Activated CD8-positive, alpha-beta T cell treated with anti-CD3 and anti-CD28 coated beads, Interleukin-2, amount 10 ng/mL, durations not matched to agents 7 days and 5 days (primary cell): ENCODE data around the gene UBE2E3. TPM values are rescaled to one million over a fixed set of nuclear protein-coding genes. Genes with fewer than 3 reads are reported as not detected.

Source experiments
- ATAC-seq: fragments of 150-1000 bp; cut with Tn5 transposase; one replicate; pipeline ENCODE4 v1.10.0; 2021; ENCODE audit warnings: moderate library complexity
- CTCF ChIA-PET: fragments of 350-600 bp; sonication (Branson Sonifier 250); formaldehyde crosslinking; loops from one replicate; lab custom pipeline; 2021; ENCODE audit warnings: antibody characterized with exemption; lab: Charles Lee
- POLR2A ChIA-PET: fragments of 350-600 bp; sonication (Branson Sonifier 250); formaldehyde crosslinking; loops from one replicate; lab custom pipeline; 2021; ENCODE audit warnings: antibody characterized with exemption; lab: Charles Lee
- DNase-seq: peaks from one replicate; pipeline ENCODE4 v3.0.0-alpha.2; 2020
- H3K27ac Mint-ChIP-seq: one replicate; pipeline ENCODE4 v1.8.0; 2021; ENCODE audit warnings: mild to moderate bottlenecking, mixed read lengths
- H3K27me3 Mint-ChIP-seq: one replicate; pipeline ENCODE4 v1.8.0; 2021; ENCODE audit warnings: low read depth, mixed read lengths
- H3K36me3 Mint-ChIP-seq: one replicate; pipeline ENCODE4 v1.8.0; 2021; ENCODE audit warnings: low read depth, mixed read lengths
- H3K4me1 Mint-ChIP-seq: one replicate; pipeline ENCODE4 v1.8.0; 2021; ENCODE audit warnings: low read depth, mixed read lengths
- H3K4me3 Mint-ChIP-seq: one replicate; pipeline ENCODE4 v1.8.0; 2021; ENCODE audit warnings: mild to moderate bottlenecking, mixed read lengths
- H3K9me3 Mint-ChIP-seq: one replicate; pipeline ENCODE4 v1.8.0; 2022; ENCODE audit warnings: mixed read lengths; ENCODE audit not compliant: insufficient read depth
- total RNA-seq, 2 experiments: library from RNA; stranded (reverse); gene quantifications; one replicate each; pipeline ENCODE4 v1.2.3, GENCODE V29; 2021

The UBE2E3 gene
- total RNA-seq, 2 experiments from 2014 or later, result 28.4 to 36.7 TPM

DNA sequence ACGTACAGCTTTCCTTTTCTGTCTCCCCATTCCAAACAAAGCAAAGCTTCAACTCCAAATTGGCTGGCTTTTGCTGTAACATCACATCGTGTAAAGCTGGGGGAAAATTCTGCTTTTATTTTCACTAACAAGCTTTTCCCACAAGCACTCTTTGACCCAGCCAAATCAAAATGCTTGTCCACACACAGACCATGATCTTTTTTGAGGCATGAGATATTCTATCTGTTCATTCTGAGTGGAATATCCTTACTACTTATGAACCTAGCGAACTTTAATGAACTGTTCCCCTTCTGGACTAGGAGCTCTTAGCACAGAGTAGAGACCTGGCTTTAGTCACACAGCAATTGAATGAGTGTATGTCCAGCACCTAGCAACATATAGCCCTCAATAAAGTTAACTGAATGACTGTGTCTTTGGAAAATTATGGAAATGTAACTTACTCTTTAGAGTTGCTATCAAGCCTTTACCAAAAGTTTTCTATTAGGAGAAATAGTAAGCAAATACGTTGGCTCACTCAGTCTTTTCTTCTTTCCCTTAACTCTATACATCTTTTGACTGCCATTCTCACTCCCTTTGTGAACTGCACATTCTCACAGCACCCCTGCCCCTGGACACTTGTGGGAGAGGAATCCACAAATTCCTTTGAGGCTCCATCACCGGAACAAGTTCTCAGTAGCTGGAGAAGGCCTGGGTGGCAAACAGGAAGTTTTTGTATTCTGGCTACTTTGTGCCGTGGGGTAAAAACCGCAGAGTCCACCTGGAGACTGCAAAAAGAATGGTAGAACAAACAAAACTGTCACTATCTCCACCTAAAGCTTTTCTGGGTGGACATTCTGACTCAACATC, 1.3 kb upstream of the UBE2E3 start:
- ATAC-seq (no peak), DNase-seq (no peak)
- Mint-ChIP-seq H3K36me3 (peaks cover 16% of the 10 kb centered on the region), H3K4me3 (peak overlapping the region; percentile 59), H3K27me3 (peaks cover 40% of the 10 kb centered on the region), H3K4me1 (peaks cover 35% of the 10 kb centered on the region), H3K27ac (peak overlapping the region; percentile 21), H3K9me3 (no peaks in the 10 kb centered on the region)
- CTCF ChIA-PET, result interaction anchor here (0.9 to 3.5 kb wide), 16 partner anchors 9 to 856 kb away, joined by 3 to 32 read pairs (median 6); no protein-coding TSS in a partner anchor
- POLR2A ChIA-PET, result interaction anchor here (1.3 to 1.5 kb wide), 2 partner anchors 12 to 69 kb away, joined by 3 read pairs; no protein-coding TSS in a partner anchor

DNA sequence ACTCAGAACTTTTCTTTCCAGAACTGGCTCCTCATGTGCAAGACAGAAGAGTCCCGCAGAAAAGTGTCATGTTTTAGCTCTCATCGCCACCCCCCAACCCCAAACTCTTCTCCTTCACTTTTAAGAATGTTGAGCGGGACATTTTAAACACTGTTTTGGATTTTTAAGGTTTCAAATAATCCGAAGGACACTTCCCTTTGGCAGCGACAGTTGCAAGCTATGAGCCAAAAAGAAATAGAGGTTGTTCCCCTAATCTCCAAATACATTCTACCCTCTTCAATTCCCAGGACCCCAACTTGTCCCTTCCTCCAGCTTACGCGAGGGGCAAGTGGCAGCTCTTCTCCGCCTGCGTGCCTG, 678 bp upstream of the UBE2E3 start:
- H3K27me3 Mint-ChIP-seq, result peaks cover 37% of the 10 kb centered on the region
- H3K4me1 Mint-ChIP-seq, result peaks cover 40% of the 10 kb centered on the region
- no peak for ATAC-seq
- no peak for DNase-seq
- ChIA-PET POLR2A (interaction anchor here (1.3 to 1.5 kb wide), 2 partner anchors 13 to 68 kb away, joined by 3 read pairs; no protein-coding TSS in a partner anchor), CTCF (interaction anchor here (0.8 to 3.5 kb wide), 20 partner anchors 9 to 856 kb away, joined by 3 to 32 read pairs (median 4); no protein-coding TSS in a partner anchor)
- H3K9me3 Mint-ChIP-seq, result no peaks in the 10 kb centered on the region
- H3K36me3 Mint-ChIP-seq, result peaks cover 19% of the 10 kb centered on the region
- peak overlapping the region; percentile 21 for H3K27ac Mint-ChIP-seq
- peak overlapping the region; percentile 59 for H3K4me3 Mint-ChIP-seq

DNA sequence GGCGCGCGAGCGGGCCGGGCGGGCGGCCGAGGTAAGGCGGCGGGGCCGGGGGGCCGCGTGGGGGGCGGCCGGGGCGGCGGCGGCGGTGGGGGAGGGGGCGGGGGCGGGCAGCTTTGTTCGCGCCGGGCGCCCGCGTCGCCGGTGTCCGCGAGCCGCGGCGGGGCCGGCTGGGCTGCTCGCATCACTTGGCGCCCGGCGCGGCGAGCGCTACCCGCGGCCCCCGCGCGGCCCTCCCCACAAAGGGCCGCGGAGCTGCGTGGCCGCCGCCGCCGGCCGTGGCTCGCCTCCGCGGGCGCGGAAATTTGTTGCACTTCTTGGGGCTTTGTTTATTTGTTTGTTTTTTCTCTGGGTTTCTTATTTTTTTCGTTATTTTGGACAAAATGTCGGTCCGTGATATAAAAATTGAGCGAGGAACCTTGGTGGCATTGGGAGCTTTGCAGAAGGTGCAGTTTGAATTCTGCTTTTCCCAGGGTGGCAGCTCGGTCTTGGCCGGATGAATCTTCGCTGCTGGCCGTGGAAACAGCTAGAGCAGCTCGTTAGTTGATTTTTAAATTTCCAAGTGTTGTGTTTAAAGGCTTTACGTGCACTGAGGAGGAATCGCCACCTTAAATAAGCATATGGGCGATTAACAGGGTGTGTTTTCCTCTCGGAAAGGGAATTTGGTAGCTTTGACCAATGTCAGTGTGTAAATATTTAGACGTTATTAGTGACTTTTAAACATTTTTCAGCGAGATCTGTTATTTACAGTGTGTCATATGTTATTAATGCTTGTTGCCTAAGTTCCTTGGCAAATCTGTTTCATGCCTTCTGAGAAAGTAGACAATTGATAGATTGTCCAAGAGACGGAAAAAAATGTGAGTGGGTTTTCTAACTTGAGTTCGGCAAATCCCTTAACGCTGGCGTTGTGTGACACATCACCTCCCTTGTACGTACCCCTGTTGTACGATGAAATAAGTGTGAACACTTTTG, 822 bp downstream of the UBE2E3 start:
- ChIA-PET CTCF (interaction anchor here (0.7 to 3.5 kb wide), 24 partner anchors 7 to 993 kb away, joined by 3 to 32 read pairs (median 4); partner anchors contain the start of gene ITGA4), POLR2A (interaction anchor here (0.7 to 1.4 kb wide), 4 partner anchors 43 to 1734 kb away, joined by 3 to 4 read pairs (median 4); partner anchors contain the start of gene ITPRID2)
- H3K4me3 Mint-ChIP-seq, result peak overlapping the region; percentile 98
- peak; percentile 46 for ATAC-seq
- peaks cover 24% of the 10 kb centered on the region for H3K36me3 Mint-ChIP-seq
- no peaks in the 10 kb centered on the region for H3K9me3 Mint-ChIP-seq
- H3K27ac Mint-ChIP-seq, result peak overlapping the region; percentile 93
- peak; percentile 34 for DNase-seq
- peaks cover 29% of the 10 kb centered on the region for H3K27me3 Mint-ChIP-seq
- H3K4me1 Mint-ChIP-seq, result peaks cover 43% of the 10 kb centered on the region

DNA sequence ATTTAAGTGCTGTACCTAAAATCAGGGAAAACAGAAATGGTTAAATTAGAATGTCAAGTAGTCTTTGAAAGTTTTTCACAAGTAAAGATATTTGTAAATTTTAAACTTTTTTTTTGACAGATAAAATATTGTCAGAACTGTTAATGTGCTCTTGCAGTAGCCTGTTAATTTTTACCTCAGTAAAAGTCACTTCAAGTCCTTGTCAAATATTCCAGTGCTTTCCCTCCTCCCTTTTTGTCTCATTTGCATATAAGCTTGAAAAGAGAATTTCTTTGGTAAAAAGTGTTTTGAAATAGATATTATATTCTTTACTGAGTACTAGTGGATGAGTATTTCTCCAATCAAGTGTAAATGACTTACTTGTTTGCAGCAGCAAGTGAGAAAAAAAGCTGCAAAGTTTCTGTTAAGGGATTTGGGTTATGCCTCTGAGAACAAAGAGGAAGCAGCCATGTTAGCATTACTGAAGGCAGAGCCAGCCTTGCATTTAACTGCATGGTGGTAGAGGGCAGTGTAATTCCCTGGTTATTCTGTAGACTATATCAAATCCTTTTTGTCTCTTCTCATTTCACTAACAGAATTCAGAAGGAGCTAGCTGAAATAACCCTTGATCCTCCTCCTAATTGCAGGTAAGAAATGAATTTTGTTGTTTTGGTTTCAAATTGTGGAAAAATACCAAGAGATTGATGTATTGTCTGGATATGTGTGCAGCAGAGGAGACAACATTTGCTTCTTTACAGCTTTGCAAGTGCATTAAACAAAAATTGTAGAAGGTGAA, 3.2 kb downstream of the UBE2E3 start:
- Mint-ChIP-seq H3K27ac (no peak overlapping the region), H3K4me3 (no peak overlapping the region), H3K9me3 (no peaks in the 10 kb centered on the region), H3K27me3 (peaks cover 12% of the 10 kb centered on the region), H3K4me1 (peaks cover 43% of the 10 kb centered on the region), H3K36me3 (peaks cover 24% of the 10 kb centered on the region)
- ATAC-seq, result no peak
- DNase-seq, result peak; percentile 45
- ChIA-PET CTCF (interaction anchor here (0.9 to 2.5 kb wide), 7 partner anchors 9 to 731 kb away, joined by 3 to 10 read pairs (median 5); no protein-coding TSS in a partner anchor), POLR2A (no interaction called here)

DNA sequence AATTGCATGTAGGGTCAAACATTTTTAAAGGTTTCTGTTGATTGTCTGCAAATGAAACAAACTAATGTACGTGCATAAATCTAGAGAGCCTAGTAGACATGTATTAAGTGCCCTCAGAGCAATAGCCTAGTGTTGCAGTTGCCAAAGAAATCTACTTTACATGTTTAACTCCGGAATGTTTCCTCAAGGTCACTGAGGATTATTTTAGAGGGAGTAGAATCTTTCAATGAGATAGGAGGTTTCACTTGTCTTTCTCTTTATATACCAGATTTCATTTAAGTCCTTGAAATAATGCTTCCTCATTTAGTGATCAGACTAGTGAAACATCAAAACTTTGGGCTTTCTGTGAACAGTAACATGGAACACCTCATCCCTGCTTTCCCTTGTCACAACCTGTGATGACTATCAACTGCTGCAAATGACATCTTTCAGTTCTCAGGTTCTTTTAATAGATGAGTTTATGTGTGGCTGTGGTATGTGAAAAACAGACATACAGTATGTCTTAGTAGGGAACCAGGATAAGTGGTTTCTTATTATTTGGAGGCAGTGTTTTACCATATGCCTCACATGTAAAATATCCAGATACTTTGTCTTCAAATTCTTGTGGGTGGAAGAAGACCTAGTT, 5.5 kb downstream of the UBE2E3 start:
- DNase-seq, result no peak
- no peak overlapping the region for H3K4me3 Mint-ChIP-seq
- no peak for ATAC-seq
- H3K27me3 Mint-ChIP-seq, result no peaks in the 10 kb centered on the region
- POLR2A ChIA-PET, result no interaction called here
- peaks cover 24% of the 10 kb centered on the region for H3K36me3 Mint-ChIP-seq
- no peaks in the 10 kb centered on the region for H3K9me3 Mint-ChIP-seq
- H3K4me1 Mint-ChIP-seq, result peaks cover 35% of the 10 kb centered on the region
- CTCF ChIA-PET, result no interaction called here
- no peak overlapping the region for H3K27ac Mint-ChIP-seq

DNA sequence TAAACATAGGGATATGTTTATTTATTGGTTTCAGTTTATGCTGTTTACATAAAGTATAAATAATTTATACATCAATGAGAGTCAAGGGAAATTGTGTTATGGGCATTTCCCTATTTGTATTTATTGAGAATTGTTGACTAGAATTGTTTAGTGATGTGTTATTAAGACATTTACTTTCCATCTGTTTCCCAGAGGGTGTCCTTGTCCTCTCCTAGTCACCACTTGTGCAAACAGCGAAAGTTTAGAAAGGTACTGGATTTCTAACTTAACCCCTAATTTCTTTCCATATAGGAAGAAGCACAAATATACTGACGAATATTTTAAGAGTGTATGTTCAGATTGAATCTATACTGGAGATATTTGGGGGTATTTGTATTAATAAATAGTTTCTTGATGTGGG, 6.7 kb downstream of the UBE2E3 start:
- H3K36me3 Mint-ChIP-seq, result peaks cover 24% of the 10 kb centered on the region
- peaks cover 27% of the 10 kb centered on the region for H3K4me1 Mint-ChIP-seq
- no peak overlapping the region for H3K27ac Mint-ChIP-seq
- CTCF ChIA-PET, result no interaction called here
- no peak for DNase-seq
- no peaks in the 10 kb centered on the region for H3K27me3 Mint-ChIP-seq
- no peaks in the 10 kb centered on the region for H3K9me3 Mint-ChIP-seq
- no peak overlapping the region for H3K4me3 Mint-ChIP-seq
- POLR2A ChIA-PET, result no interaction called here
- no peak for ATAC-seq

DNA sequence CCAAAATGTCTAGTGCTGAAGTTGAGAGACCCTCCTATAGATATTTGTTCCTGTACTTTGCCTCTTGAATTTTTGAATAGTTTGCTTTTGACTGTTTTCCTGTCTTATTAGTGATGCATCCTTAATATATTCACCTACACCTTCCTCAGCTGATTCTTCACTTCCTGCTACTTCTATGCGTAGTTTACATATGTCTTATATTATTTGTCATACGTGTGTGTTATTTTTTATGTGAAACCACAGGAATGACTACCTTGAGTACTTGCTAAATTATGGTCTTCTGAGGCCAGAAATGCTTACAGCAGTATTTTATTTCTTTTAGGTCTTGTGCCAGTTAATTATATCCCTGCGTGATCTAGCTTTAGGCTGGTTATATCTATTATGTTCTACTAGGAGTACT, 9.9 kb downstream of the UBE2E3 start:
- DNase-seq, result no peak
- no peak overlapping the region for H3K27ac Mint-ChIP-seq
- POLR2A ChIA-PET, result no interaction called here
- no peak for ATAC-seq
- H3K4me1 Mint-ChIP-seq, result peaks cover 5% of the 10 kb centered on the region
- H3K4me3 Mint-ChIP-seq, result no peak overlapping the region
- CTCF ChIA-PET, result interaction anchor here (4.9 kb wide), 1 partner anchor 10 kb away, joined by 32 read pairs; the partner anchor contains the start of gene UBE2E3
- no peaks in the 10 kb centered on the region for H3K27me3 Mint-ChIP-seq
- H3K9me3 Mint-ChIP-seq, result no peaks in the 10 kb centered on the region
- peaks cover 8% of the 10 kb centered on the region for H3K36me3 Mint-ChIP-seq

DNA sequence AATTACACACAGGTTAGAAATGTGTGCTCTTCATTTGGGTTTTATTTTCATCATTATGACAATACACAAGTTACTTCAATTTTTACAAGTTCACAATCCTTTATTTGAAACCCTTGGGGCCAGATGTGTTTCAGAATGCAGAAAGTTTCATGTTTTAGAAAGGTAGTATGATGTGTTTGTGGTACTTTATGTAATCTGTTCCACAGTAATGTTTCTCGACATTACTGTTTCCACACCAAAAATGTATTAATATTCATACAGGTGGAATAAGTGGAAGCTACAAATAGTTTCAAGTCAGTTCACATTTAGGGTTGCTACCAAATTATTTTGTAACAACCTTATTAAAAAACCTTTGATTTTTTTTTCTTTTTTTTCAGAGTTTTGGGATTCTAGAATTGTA, 10.4 kb downstream of the UBE2E3 start:
- Mint-ChIP-seq H3K4me1 (peaks cover 4% of the 10 kb centered on the region), H3K36me3 (peaks cover 6% of the 10 kb centered on the region), H3K4me3 (no peak overlapping the region), H3K27ac (no peak overlapping the region), H3K9me3 (no peaks in the 10 kb centered on the region), H3K27me3 (no peaks in the 10 kb centered on the region)
- ATAC-seq (no peak), DNase-seq (no peak)
- CTCF ChIA-PET, result interaction anchor here (1.1 to 4.9 kb wide), 2 partner anchors 11 to 725 kb away, joined by 3 to 32 read pairs; partner anchors contain the start of gene UBE2E3
- POLR2A ChIA-PET, result no interaction called here

DNA sequence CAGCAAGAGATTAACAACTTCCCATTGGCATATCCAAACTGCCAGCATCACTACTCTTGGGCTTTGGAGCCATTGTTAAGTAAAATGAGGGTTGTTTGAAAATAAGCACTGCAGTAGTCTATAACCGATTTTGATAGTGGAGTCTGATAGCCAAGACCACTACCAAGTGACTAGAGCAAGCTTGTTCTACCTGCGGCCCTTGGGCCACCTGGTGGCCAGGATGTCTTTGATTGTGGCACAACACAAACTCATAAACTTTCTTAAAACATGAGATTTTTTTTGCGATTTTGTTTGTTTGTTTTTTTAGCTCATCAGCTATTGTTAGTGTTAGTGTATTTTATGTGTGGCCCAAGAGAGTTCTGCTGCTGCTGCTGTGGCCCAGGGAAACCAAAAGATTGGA, 11.0 kb downstream of the UBE2E3 start:
- peaks cover 6% of the 10 kb centered on the region for H3K36me3 Mint-ChIP-seq
- ATAC-seq (no peak), DNase-seq (no peak)
- H3K4me1 Mint-ChIP-seq, result peaks cover 6% of the 10 kb centered on the region
- H3K4me3 Mint-ChIP-seq, result no peak overlapping the region
- H3K9me3 Mint-ChIP-seq, result no peaks in the 10 kb centered on the region
- CTCF ChIA-PET, result interaction anchor here (1.1 to 4.9 kb wide), 3 partner anchors 11 to 724 kb away, joined by 3 to 32 read pairs (median 3); partner anchors contain the start of gene UBE2E3
- POLR2A ChIA-PET, result no interaction called here
- no peaks in the 10 kb centered on the region for H3K27me3 Mint-ChIP-seq
- no peak overlapping the region for H3K27ac Mint-ChIP-seq

DNA sequence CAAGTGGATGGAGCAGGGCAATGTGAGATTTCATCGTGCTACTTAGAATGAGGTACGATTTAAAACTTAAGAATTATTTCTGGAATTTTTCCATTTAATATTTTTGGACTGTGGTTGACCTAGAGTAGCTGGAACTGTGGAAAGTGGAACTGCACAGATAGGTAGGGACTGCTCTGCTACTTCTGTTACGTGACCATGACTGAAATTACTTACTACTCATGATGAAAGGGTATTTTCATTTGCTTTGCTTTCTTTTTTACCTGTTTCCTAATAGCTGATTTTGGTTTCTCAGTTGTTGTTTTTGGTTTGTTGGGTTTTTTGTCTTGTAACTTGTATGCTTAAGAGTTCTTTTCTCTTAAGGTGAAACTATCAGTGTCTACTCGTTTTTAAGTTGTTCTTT, 11.4 kb downstream of the UBE2E3 start:
- Mint-ChIP-seq H3K4me1 (peaks cover 8% of the 10 kb centered on the region), H3K9me3 (no peaks in the 10 kb centered on the region), H3K36me3 (peaks cover 6% of the 10 kb centered on the region), H3K27ac (no peak overlapping the region), H3K4me3 (no peak overlapping the region), H3K27me3 (no peaks in the 10 kb centered on the region)
- POLR2A ChIA-PET, result no interaction called here
- DNase-seq (no peak), ATAC-seq (no peak)
- CTCF ChIA-PET, result interaction anchor here (1.1 to 4.9 kb wide), 3 partner anchors 12 to 724 kb away, joined by 3 to 32 read pairs (median 3); partner anchors contain the start of gene UBE2E3
